ENCODE data around the gene XYLT1. TPM values are rescaled to one million over a fixed set of nuclear protein-coding genes. Genes with fewer than 3 reads are reported as not detected.

XYLT1 gene
- total and polyA plus RNA-seq, 5 donors = 2.5 to 37.8 (median 11.7) TPM

DNA sequence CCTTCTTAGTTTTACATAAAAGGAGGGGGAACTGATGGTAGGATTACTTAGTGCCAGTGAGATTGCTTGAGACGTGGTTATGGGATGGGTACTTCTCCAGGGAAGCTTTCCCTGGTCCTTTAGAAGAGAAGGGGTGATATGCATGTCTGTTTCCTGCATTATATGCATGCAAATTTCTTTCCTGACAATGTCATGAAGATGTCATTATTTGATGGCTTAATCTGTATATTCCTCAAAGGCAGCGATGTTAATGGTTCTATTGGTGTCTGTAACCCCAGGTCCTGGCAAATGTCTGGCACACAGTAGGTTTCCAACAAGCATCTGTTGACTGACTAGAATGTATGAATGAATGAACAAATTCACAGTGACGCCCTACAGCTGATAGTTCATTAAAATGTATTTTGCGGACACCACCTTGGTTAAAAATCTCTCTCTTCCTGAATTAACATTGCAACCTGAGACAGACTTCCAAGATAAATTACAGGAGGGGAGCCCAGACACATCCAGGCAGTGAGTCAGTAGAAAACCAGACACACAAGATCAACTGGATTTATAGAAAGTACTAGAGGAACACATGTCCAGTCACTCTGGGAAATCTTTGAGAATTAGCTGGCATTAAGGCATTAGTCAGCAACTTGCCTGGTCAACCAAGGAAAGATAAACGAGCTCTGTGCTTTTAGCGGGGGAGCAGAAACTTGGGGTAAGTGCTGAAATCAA is 293.4 kb downstream of the XYLT1 start:
- WGBS = 85% methylated on average over 6 of the region's 6 CpGs
- ATAC-seq = no peak
- Histone ChIP-seq H3K4me3 (ENCODE audit: low read length) (no peak overlapping the region), H3K27me3 (ENCODE audit: control insufficient read depth, insufficient read depth) (no peaks in the 10 kb centered on the region), H3K9me3 (ENCODE audit: control insufficient read depth, low read length) (no peaks in the 10 kb centered on the region), H3K4me1 (ENCODE audit: control insufficient read depth, insufficient read depth, low read length) (no peaks in the 10 kb centered on the region), H3K27ac (ENCODE audit: low read length) (no peak overlapping the region)
- DNase-seq = no peak
- intact Hi-C loops (cut with DNase I) = no loop called here

DNA sequence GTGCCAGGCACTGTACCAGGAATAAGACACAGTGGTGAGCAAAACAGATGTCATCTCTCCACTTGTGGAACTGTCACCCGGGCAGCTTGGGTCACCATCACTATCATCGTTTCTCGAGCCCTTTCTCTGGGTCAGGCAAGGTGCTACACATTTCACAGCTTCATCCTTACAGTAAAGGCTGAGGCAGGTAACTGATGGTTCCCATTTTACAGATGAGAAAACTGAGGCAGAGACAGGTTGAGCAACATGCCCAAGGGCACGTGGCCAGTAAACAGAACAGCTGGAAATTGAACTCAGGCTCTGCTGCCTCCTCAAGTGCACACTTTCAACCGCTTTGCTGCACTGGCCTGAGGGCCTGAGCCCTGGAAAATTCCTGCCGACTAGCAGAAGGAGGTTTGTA is 294.6 kb downstream of the XYLT1 start:
- Histone ChIP-seq H3K4me3 (ENCODE audit: low read length) (no peak overlapping the region), H3K9me3 (ENCODE audit: control insufficient read depth, low read length) (no peaks in the 10 kb centered on the region), H3K4me1 (ENCODE audit: control insufficient read depth, insufficient read depth, low read length) (no peaks in the 10 kb centered on the region), H3K27ac (ENCODE audit: low read length) (no peak overlapping the region), H3K27me3 (ENCODE audit: control insufficient read depth, insufficient read depth) (no peaks in the 10 kb centered on the region)
- intact Hi-C loops (cut with DNase I) = no loop called here
- no peak for DNase-seq
- ATAC-seq = no peak
- 92% methylated on average over 6 of the region's 6 CpGs for WGBS

DNA sequence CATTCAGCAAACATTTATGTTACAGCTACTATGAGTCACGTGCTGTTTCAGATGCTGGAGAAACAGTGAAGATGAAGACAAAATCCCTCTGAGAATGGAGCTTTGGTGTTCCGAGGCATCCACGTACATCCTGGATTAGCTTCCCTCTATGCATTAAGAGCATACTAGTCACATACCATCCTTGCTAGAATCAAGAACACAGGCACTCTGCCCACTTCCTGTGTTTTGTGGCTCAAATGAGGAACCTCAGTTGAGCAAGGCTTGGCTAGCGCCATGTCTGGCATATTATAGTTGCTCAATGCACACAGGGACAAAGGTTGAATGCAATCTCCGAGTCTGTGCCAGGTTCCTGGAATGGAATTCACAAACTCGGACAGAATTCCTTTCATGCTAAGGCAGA is 297.5 kb downstream of the XYLT1 start:
- H3K27ac ChIP-seq (ENCODE audit: low read length) = no peak overlapping the region
- ATAC-seq (peak; percentile 49 to 63), DNase-seq (peak in 2 of 3 donors; percentile 59 to 62)
- intact Hi-C loops (cut with DNase I) = no loop called here
- no peaks in the 10 kb centered on the region for H3K9me3 ChIP-seq (ENCODE audit: control insufficient read depth, low read length)
- peaks cover 2% of the 10 kb centered on the region for H3K4me1 ChIP-seq (ENCODE audit: control insufficient read depth, insufficient read depth, low read length)
- WGBS = 72% methylated on average over 6 of the region's 6 CpGs
- no peaks in the 10 kb centered on the region for H3K27me3 ChIP-seq (ENCODE audit: control insufficient read depth, insufficient read depth)
- H3K4me3 ChIP-seq (ENCODE audit: low read length) = no peak overlapping the region

DNA sequence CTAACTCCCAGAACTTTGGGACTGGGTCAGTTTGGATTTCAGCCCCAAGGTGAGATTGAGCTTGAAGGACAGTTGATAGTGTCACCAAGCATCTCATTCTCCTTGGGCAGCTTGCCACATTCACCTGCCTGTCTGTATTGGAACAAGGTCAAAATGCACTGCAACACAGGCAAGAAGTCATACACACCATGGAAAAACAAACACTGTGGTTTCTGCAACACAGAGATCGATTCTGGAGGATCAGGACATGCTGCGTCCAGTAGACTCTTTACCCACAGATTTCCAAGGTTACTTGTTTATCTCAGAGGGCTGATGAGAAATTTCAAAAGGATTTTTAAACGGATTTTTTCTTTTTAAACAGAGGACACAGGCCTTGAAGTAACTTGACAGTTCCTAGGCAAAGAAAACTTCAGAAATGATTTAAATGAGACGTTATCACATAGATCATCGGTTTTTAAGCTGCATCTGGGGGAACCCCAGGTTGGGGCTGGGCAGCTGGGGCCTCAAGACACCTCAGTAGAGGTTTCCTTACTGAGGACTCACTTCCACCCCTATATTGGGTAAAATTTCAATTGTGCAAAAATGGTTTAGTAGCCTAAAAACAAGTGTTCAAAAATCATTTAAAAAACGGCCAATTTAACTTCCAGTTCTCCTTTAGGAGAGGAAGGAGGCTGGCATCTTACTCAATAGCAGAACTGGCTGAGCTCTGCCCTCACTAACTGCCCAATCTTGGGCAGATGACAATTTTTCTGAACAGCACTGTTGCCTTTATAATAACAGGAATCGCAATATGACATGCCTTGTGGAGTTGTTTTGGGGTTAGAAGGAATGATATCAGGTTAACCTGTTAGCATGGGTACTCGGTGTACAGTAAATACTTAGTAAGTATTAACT is 299.3 kb downstream of the XYLT1 start:
- H3K9me3 ChIP-seq (ENCODE audit: control insufficient read depth, low read length) = no peaks in the 10 kb centered on the region
- no peak overlapping the region for H3K4me3 ChIP-seq (ENCODE audit: low read length)
- peaks cover 2% of the 10 kb centered on the region for H3K4me1 ChIP-seq (ENCODE audit: control insufficient read depth, insufficient read depth, low read length)
- DNase-seq (no peak), ATAC-seq (peak in 1 of 2 donors; percentile 20)
- intact Hi-C loops (cut with DNase I) = no loop called here
- H3K27me3 ChIP-seq (ENCODE audit: control insufficient read depth, insufficient read depth) = no peaks in the 10 kb centered on the region
- no peak overlapping the region for H3K27ac ChIP-seq (ENCODE audit: low read length)
- 65% methylated on average over 8 of the region's 8 CpGs for WGBS

DNA sequence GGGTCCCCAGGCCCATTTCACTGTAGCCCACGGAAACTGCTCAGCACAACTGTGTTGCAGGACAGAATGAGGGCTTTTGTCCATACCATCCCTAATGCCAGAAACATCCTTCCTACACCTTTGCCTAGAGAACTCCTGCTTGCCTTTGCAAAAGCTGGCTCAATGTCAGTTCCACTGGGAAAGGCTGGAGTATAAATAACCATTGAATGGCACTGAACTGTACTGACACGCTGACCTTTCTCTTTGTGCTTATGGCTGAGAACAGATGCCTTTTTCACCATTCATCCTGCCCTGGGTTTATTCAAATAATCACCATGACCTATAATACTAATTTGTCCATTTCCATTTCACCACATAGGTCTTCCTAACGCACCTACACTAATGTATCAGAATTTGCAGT is 300.3 kb downstream of the XYLT1 start:
- WGBS = 88% methylated on average over 3 of the region's 3 CpGs
- DNase-seq = no peak
- no peaks in the 10 kb centered on the region for H3K9me3 ChIP-seq (ENCODE audit: control insufficient read depth, low read length)
- H3K4me3 ChIP-seq (ENCODE audit: low read length) = no peak overlapping the region
- peaks cover 2% of the 10 kb centered on the region for H3K4me1 ChIP-seq (ENCODE audit: control insufficient read depth, insufficient read depth, low read length)
- no peak overlapping the region for H3K27ac ChIP-seq (ENCODE audit: low read length)
- no peaks in the 10 kb centered on the region for H3K27me3 ChIP-seq (ENCODE audit: control insufficient read depth, insufficient read depth)
- ATAC-seq = peak in 1 of 2 donors; percentile 24
- intact Hi-C loops (cut with DNase I) = no loop called here

DNA sequence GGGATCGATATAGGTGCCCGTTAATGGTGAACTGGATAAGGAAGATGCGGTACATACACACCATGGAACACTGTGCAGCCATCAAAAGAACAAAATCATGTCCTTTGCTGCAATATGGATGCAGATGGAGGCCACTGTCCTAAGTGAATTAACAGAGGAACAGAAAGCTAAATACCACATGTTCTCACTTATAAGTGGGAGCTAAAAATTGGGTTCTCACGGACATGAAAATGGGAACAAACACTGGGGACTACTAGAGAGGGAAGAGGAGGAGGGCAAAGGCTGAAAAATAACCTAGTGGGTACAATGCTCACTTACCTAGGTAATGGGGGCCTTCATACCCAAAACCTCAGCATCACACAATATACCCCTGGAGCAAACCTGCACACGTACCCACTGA is 302.6 kb downstream of the XYLT1 start:
- Histone ChIP-seq H3K27ac (ENCODE audit: low read length) (no peak overlapping the region), H3K9me3 (ENCODE audit: control insufficient read depth, low read length) (no peaks in the 10 kb centered on the region), H3K27me3 (ENCODE audit: control insufficient read depth, insufficient read depth) (no peaks in the 10 kb centered on the region), H3K4me1 (ENCODE audit: control insufficient read depth, insufficient read depth, low read length) (peaks cover 2% of the 10 kb centered on the region), H3K4me3 (ENCODE audit: low read length) (no peak overlapping the region)
- WGBS = 94% methylated on average over 5 of the region's 5 CpGs
- DNase-seq = no peak
- no peak for ATAC-seq
- intact Hi-C loops (cut with DNase I) = no loop called here

DNA sequence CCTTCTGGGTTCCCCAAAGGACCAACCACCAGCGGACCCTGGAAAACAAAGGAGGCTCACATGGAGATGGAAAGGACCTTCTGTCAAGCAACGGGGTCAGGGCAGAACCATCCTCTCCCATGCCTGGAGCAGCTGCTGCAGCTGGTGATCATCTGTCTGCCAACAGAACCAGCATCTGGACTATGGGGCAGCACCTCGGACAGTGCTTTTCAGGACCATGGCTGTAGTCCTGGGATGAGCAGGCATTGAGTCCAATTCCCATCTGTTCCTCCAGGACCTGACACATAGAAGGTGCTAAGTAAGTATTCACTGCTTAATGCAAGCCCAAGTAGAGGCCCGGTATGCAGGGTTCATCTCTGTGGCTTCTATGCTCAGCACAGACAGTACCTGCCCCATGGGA is 304.7 kb downstream of the XYLT1 start:
- Histone ChIP-seq H3K9me3 (ENCODE audit: control insufficient read depth, low read length) (no peaks in the 10 kb centered on the region), H3K4me1 (ENCODE audit: control insufficient read depth, insufficient read depth, low read length) (peaks cover 2% of the 10 kb centered on the region), H3K27me3 (ENCODE audit: control insufficient read depth, insufficient read depth) (no peaks in the 10 kb centered on the region), H3K27ac (ENCODE audit: low read length) (no peak overlapping the region), H3K4me3 (ENCODE audit: low read length) (no peak overlapping the region)
- no peak for DNase-seq
- WGBS = 90% methylated on average over 4 of the region's 4 CpGs
- intact Hi-C loops (cut with DNase I) = no loop called here
- ATAC-seq = no peak

DNA sequence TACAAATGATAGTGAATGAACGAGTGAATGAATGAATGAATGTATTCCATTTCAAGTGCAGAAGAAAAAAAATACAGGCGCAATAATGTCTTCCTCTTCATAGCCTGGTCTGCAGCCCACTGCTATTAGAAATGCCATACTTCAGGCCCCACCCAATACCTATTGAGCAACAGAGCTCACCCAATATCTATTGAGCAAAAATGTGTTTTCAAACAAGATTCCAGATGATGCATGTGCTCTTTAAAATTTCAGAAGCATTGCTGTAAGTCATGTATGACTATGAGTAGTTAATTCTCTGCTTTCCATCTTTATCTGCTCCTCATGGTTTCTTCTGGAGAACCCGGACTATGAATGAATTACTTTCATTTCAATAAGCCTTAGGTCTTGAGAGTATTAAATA is 308.2 kb downstream of the XYLT1 start:
- no peak overlapping the region for H3K27ac ChIP-seq (ENCODE audit: low read length)
- DNase-seq (no peak), ATAC-seq (no peak)
- H3K9me3 ChIP-seq (ENCODE audit: control insufficient read depth, low read length) = no peaks in the 10 kb centered on the region
- H3K4me3 ChIP-seq (ENCODE audit: low read length) = no peak overlapping the region
- H3K4me1 ChIP-seq (ENCODE audit: control insufficient read depth, insufficient read depth, low read length) = no peaks in the 10 kb centered on the region
- WGBS = 92% methylated on average over 3 of the region's 3 CpGs
- intact Hi-C loops (cut with DNase I) = no loop called here
- H3K27me3 ChIP-seq (ENCODE audit: control insufficient read depth, insufficient read depth) = no peaks in the 10 kb centered on the region

DNA sequence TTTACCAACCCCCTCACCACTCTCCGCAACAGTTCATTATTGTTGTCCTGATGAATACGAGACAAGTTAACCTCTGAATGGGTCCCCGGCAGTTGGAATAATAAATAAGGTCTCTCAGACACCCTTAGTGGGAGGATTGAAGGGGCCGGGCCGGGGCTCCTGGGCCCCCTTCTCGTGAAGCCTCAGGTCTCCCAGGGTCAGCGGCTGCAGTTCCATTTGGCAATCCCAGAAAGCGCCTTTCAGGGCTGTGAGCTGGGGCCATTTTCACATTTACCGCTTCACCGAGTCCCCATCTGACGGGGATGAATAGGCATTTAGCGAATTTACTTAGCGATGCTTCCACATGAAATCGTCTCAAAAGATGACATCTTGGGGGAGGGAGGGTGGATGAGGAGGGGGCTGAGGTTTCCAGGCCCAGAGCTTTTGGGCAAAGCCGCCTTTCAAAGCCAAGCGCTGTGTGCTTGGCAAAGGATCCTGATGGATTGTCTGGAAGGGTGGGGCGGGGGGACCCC is 309.8 kb downstream of the XYLT1 start:
- ATAC-seq (no peak), DNase-seq (no peak)
- intact Hi-C loops (cut with DNase I) = no loop called here
- no peak overlapping the region for H3K27ac ChIP-seq (ENCODE audit: low read length)
- no peaks in the 10 kb centered on the region for H3K4me1 ChIP-seq (ENCODE audit: control insufficient read depth, insufficient read depth, low read length)
- H3K9me3 ChIP-seq (ENCODE audit: control insufficient read depth, low read length) = no peaks in the 10 kb centered on the region
- no peaks in the 10 kb centered on the region for H3K27me3 ChIP-seq (ENCODE audit: control insufficient read depth, insufficient read depth)
- no peak overlapping the region for H3K4me3 ChIP-seq (ENCODE audit: low read length)
- 70% methylated on average over 17 of the region's 17 CpGs for WGBS

DNA sequence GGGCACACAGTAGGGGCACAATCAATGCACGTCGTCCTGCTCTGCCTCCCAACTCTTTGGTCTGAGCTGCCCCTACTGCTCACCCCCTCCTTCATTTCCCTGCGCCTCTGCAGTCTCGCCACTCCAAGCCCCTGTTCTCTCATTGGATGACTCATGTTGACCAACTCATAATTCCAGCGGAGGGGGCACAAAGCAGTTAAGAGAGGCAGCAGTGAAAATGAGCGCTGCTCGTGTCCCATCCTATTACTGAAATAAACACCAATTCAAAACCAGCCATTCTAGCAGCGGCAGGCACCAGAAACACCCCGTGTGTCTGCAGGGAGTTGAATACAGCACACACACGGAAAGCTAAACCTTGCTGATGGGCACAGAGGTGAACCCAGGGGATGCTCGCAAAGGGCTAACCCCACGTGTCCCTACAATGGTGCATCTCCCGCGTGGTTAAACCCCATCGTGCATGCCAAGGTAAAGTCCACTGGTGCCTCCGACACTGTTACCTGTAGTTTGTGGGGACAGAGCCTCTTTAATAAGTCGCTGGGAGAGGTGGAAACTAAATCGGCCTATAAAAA is 310.4 kb downstream of the XYLT1 start:
- intact Hi-C loops (cut with DNase I) = no loop called here
- no peaks in the 10 kb centered on the region for H3K27me3 ChIP-seq (ENCODE audit: control insufficient read depth, insufficient read depth)
- 65% methylated on average over 18 of the region's 18 CpGs for WGBS

DNA sequence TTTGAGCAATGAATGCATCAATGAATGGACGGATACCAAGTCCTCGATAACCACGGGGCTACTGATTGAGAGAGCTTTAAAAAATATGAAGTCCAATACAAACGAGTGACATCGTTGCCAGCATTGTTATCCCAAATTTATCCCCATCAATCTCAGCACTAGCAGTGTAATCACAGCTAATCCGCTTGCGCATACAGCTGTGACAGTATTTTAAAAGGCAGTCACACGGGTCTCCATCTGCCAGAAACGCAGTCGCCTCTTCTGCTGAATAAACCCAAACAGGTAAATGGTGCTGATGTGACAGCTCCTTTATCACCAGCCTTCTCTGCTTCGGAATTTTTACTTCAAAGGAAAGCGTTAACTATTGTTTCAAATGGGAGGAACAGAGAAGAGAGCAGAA is 311.1 kb downstream of the XYLT1 start:
- H3K27ac ChIP-seq (ENCODE audit: low read length) = no peak overlapping the region
- intact Hi-C loops (cut with DNase I) = no loop called here
- no peaks in the 10 kb centered on the region for H3K4me1 ChIP-seq (ENCODE audit: control insufficient read depth, insufficient read depth, low read length)
- WGBS = 72% methylated on average over 12 of the region's 12 CpGs
- no peaks in the 10 kb centered on the region for H3K27me3 ChIP-seq (ENCODE audit: control insufficient read depth, insufficient read depth)
- no peak for DNase-seq
- H3K4me3 ChIP-seq (ENCODE audit: low read length) = no peak overlapping the region
- H3K9me3 ChIP-seq (ENCODE audit: control insufficient read depth, low read length) = no peaks in the 10 kb centered on the region
- no peak for ATAC-seq

More for the DNA sequence above, 310.4 kb downstream of the XYLT1 start:
- Histone ChIP-seq H3K9me3 (ENCODE audit: control insufficient read depth, low read length) (no peaks in the 10 kb centered on the region), H3K4me1 (ENCODE audit: control insufficient read depth, insufficient read depth, low read length) (no peaks in the 10 kb centered on the region), H3K4me3 (ENCODE audit: low read length) (no peak overlapping the region), H3K27ac (ENCODE audit: low read length) (no peak overlapping the region)
- ATAC-seq (no peak), DNase-seq (no peak)
